Stimulated activated naive CD8-positive, alpha-beta T cell treated with anti-CD3 and anti-CD28 coated beads, Interleukin-15, amount 100 ng/mL, for 72 hours (primary cell): Measurements from ENCODE around the gene BRD9.
A peak's percentile ranks its signal among the peaks of the same experiment; 100 is the strongest.

Experiments
- ATAC-seq: fragments of 150-1000 bp; cut with Tn5 transposase; 2 replicates; pipeline ENCODE4 v1.10.0; 2021; ENCODE audit warnings: mild to moderate bottlenecking, moderate library complexity
- DNase-seq, 2 donors: peaks; one replicate each; pipeline ENCODE4 v3.0.0; 2021 to 2022
- H3K27ac Mint-ChIP-seq, 2 donors: one replicate each; pipeline ENCODE4 v1.8.0; 2022; ENCODE audit warnings: mild to moderate bottlenecking in 2 of 2, mixed read lengths in 2 of 2, moderate library complexity in 2 of 2
- H3K27me3 Mint-ChIP-seq: one replicate; pipeline ENCODE4 v1.8.0; 2022; ENCODE audit warnings: mixed read lengths
- H3K4me1 Mint-ChIP-seq: one replicate; pipeline ENCODE4 v1.8.0; 2022; ENCODE audit warnings: mild to moderate bottlenecking, mixed read lengths
- H3K4me3 Mint-ChIP-seq, 2 donors: one replicate each; pipeline ENCODE4 v1.8.0; 2022; ENCODE audit warnings: mild to moderate bottlenecking in 2 of 2, mixed read lengths in 2 of 2, moderate library complexity in 1 of 2
- H3K9me3 Mint-ChIP-seq, 2 donors: one replicate each; pipeline ENCODE4 v1.8.0; 2022; ENCODE audit warnings: mixed read lengths in 2 of 2

The BRD9 gene

DNA sequence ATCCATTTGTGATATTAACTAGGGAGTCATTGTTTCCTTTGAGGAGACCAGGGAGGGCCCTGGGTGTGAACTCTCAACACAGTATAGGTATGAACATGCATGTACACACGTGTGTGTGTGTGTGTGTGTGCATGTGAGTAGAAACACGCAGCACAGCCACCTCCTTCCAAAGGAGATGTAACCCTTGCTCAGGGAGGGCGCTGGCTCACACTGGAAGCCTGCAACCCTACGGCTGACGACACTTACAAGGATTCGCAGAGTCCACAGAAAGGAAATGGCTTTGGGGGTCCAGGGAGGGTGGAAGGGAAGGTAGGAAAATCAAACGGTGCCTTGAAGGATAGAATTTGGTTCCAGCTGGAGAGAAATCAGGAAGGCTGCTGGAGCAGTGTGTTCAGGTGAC, 22.0 kb upstream of the BRD9 start:
- DNase-seq, result no peak
- H3K27me3 Mint-ChIP-seq, result no peaks in the 10 kb centered on the region
- H3K4me1 Mint-ChIP-seq, result no peaks in the 10 kb centered on the region
- no peak for ATAC-seq
- no peak overlapping the region for H3K4me3 Mint-ChIP-seq
- H3K9me3 Mint-ChIP-seq, result no peaks in the 10 kb centered on the region
- no peak overlapping the region for H3K27ac Mint-ChIP-seq

DNA sequence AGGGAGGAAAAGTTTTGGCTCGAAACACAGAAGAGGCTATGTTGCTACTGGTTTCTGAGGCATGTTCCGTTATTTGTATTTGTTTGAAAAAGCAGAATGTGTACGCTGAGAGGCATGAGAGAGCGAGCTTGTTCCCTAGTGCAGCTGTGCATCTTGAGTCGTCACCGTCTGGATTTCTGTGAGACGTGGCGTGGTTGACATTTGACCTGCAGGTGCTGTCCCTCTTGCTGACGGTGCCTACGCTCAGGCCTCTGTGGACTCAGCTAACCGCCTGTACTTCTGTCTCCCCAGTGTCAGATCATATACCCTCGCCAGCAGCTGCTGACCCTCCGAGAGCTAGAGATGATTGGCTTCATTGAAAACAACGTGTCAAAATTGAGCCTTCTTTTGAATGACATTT, 21.6 kb upstream of the BRD9 start:
- Mint-ChIP-seq H3K4me1 (no peaks in the 10 kb centered on the region), H3K27me3 (no peaks in the 10 kb centered on the region)
- no peak for ATAC-seq

DNA sequence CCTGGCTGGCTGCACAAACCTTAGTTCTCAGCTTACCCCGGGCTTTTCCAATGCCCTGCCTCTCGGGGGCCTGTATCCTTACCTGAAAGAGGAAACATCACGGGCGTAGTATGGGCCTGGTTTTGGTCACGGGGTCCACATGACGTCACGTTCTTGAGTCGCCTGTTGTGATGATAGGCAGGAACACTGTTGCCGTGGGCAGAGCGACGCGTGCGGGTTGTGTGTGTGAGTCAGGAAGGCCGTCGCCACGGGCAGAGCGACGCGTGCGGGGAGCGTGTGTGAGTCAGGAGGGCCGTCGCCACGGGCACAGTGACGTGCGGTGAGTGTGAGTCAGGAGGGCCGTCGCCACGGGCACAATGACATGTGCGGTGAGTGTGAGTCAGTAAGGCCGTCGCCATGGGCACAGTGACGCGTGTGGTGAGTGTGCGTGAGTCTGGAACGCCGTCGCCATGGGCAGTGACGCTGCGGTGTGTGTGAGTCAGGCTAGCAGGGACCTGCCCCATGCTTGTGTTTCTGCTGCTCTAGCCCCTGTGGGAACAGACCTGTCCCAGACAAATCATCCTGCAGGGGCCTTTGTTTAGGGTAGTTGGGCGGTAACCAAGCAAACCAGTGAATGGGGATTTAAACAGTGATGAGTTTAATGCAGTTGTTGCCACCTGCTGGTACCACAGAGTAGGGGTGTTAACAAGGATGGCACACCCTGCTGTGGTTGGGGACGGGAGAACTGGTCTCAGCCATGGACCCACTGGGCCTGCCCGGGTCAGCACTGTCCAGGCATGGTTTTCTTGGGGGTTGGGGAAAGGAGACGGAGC, 19.9 kb upstream of the BRD9 start:
- DNase-seq, result peak in 1 of 2 donors; percentile 40
- no peak overlapping the region for H3K4me3 Mint-ChIP-seq
- H3K27ac Mint-ChIP-seq, result peak overlapping the region in 1 of 2 donors; percentile 89
- no peaks in the 10 kb centered on the region for H3K27me3 Mint-ChIP-seq
- H3K9me3 Mint-ChIP-seq, result no peaks in the 10 kb centered on the region
- peak; percentile 76 for ATAC-seq
- H3K4me1 Mint-ChIP-seq, result no peaks in the 10 kb centered on the region

More for the DNA sequence above, 21.6 kb upstream of the BRD9 start:
- DNase-seq, result no peak
- H3K9me3 Mint-ChIP-seq, result no peaks in the 10 kb centered on the region
- H3K4me3 Mint-ChIP-seq, result no peak overlapping the region
- H3K27ac Mint-ChIP-seq, result no peak overlapping the region

DNA sequence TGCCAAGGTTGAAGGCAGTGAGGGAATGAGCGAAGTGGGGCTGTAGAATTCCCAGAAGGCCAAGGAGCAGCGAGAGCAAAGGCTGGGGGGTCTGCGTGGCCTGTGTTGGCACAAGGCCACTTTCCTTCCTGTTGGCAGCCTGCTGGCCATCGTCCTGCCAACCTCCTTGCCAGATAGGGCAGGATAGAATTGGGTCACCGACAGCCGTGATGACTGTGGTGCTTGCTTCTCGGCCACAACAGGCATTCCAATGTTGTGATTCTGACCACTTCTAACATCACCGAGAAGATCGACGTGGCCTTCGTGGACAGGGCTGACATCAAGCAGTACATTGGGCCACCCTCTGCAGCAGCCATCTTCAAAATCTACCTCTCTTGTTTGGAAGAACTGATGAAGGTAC, 19.0 kb upstream of the BRD9 start:
- Mint-ChIP-seq H3K9me3 (no peaks in the 10 kb centered on the region), H3K4me3 (no peak overlapping the region), H3K4me1 (no peaks in the 10 kb centered on the region), H3K27me3 (no peaks in the 10 kb centered on the region), H3K27ac (no peak overlapping the region)
- no peak for ATAC-seq
- DNase-seq, result no peak

DNA sequence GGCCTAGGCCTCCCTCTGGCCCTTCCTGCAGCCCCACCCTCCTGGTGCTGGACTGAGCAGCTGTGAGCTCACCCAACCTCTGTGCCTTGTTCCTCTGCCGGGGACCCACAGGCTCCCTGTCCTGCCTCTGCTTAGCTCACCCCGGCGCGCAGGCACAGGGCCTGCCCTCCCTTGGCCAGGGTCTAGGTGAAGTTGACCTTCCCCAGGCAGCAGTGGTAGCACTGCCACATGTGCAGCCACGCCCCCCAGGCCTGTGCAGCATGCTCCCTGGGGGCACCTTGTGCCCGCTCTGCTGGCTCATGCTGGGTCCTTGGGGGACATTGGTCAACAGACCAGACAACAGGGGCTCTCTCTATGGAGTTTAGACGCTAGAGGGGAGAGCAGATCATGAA, 18.2 kb upstream of the BRD9 start:
- Mint-ChIP-seq H3K4me1 (no peaks in the 10 kb centered on the region), H3K27ac (no peak overlapping the region), H3K4me3 (no peak overlapping the region), H3K27me3 (no peaks in the 10 kb centered on the region), H3K9me3 (no peaks in the 10 kb centered on the region)
- no peak for DNase-seq
- ATAC-seq, result no peak

DNA sequence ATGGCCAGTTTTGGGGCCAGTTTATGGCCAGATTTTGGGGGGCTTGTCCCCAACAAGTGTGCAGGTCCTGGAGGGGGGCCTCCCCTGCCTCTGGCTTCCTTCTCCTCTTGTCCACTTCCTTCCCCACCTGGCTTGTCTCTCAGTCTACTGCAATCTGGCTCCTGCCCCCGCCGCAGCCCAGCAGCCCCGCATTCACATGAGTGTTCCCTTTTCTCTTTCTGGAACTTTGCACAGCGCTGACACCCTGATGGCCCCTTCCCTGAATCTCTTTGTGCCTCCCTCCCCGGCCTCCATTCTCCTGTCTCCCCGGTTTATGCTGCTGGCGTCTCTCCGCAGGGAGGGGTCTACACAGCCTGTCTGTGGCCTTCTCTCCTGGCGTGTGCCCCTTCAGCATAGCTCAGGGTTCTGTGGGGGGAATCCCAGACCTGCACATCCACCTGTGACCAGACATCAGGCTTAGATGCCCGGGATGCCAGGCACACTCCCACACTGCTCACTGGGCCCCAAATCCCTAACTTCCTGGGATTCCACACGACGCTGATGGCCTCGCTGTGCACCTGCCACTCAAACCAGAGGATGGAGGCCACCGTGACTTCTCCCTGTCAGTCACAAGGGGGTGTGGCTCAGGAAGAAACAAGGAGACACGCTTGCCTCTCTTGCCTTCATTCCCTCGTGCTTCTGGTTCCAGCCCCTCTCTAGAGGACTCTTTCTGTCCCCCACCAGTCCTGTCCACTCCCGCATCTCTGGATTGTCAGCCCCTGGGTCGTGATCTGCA, 17.6 kb upstream of the BRD9 start:
- DNase-seq (no peak), ATAC-seq (no peak)
- Mint-ChIP-seq H3K4me1 (no peaks in the 10 kb centered on the region), H3K27me3 (no peaks in the 10 kb centered on the region), H3K27ac (peak overlapping the region in 1 of 2 donors; percentile 75), H3K9me3 (no peaks in the 10 kb centered on the region), H3K4me3 (no peak overlapping the region)

DNA sequence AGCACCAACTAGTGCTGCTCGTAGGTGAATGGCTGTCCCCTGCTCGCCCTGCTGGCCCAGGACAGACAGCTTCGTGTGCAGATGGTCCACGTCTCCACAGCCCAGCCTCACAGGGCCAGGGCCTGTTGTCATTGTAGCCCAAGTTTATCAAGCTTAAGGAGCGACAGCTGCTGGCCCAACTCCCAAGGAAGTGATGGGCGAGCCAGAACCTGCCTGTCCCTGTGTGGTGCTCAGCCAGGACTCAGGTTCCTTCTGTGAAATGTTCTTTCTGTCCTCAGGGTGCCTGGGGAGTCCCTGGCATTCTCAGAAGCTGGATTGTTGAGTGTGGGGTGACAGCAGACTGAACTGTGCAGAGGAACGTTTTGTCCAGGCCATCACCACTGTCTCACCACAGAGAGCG, 16.5 kb upstream of the BRD9 start:
- DNase-seq (no peak), ATAC-seq (no peak)
- Mint-ChIP-seq H3K27me3 (no peaks in the 10 kb centered on the region), H3K9me3 (no peaks in the 10 kb centered on the region), H3K4me1 (no peaks in the 10 kb centered on the region), H3K27ac (no peak overlapping the region), H3K4me3 (no peak overlapping the region)

DNA sequence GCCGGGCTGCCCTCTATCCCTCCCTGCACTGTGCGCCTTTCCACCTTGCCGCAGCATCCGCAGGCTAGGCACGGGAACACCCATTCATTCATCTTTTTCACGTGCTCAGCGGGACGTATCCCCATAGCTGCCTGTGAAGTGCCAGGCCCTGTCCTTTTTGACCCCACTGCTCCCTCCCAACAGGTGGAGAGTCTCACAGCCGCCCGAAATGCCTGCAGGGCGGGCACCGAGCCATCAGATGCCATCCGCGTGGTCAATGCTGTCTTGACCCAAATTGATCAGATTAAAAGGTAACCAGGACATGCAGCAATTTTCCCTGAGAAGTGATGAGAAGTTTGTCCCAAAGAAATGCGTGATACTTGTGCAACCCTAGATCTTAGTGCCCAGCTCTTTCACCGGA, 15.6 kb upstream of the BRD9 start:
- ATAC-seq (no peak), DNase-seq (no peak)
- H3K4me1 Mint-ChIP-seq, result no peaks in the 10 kb centered on the region
- H3K4me3 Mint-ChIP-seq, result no peak overlapping the region
- H3K27me3 Mint-ChIP-seq, result no peaks in the 10 kb centered on the region
- H3K9me3 Mint-ChIP-seq, result no peaks in the 10 kb centered on the region
- no peak overlapping the region for H3K27ac Mint-ChIP-seq

DNA sequence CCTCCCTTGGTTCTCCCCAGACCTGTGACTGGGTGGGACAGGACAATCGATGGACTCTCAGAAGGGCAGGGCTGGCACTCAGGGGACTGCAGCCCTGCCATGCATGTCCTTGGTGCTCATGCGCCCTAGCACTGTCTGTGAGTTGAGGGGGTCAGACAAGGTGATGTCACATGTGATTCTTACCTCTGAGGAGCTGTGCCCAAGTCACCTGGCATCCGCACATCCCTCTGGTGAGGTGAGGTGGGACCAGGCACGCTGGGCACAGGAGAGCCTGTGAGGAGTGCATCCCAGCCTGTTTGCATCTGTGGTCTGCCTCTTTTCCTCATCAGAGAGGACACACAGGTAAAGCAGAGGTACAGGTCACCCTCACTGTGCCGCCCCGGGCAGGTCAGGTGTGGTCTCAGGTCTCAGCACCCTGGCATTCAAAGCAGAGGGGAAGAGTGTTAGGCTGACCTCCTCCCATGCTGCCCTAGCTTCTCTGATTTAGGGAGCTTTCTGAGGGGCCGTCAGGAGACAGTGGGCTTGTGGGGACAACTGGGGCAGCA, 14.8 kb upstream of the BRD9 start:
- DNase-seq (no peak), ATAC-seq (no peak)
- no peak overlapping the region for H3K4me3 Mint-ChIP-seq
- no peaks in the 10 kb centered on the region for H3K4me1 Mint-ChIP-seq
- no peaks in the 10 kb centered on the region for H3K27me3 Mint-ChIP-seq
- H3K27ac Mint-ChIP-seq, result no peak overlapping the region
- H3K9me3 Mint-ChIP-seq, result no peaks in the 10 kb centered on the region

DNA sequence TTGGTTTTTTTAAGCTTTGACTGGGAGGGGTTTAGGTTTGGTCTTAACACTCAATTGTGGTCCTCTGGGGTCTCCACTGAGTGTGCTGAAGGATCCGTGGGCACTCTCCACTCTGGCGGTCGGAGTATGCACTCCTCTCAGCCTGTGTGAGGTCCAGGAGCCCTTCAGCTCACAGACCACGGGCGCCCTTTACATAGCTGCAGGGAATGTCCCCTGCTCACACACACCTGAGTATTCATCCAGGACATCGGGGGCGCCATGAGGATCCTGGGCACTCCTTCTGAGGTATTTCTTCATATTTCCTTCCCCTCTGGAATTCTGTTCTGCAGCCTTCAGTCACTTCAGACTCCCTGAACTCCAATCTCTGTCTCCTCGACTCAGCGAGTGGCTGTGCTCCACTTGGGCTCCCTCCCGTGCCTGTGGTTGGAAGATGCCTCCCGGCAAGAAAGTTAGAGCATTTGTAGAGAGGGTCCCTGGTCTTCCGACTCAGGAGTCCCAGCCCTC, 12.6 kb upstream of the BRD9 start:
- ATAC-seq (no peak), DNase-seq (no peak)
- Mint-ChIP-seq H3K27me3 (no peaks in the 10 kb centered on the region), H3K9me3 (no peaks in the 10 kb centered on the region), H3K4me3 (no peak overlapping the region), H3K4me1 (no peaks in the 10 kb centered on the region), H3K27ac (no peak overlapping the region)

DNA sequence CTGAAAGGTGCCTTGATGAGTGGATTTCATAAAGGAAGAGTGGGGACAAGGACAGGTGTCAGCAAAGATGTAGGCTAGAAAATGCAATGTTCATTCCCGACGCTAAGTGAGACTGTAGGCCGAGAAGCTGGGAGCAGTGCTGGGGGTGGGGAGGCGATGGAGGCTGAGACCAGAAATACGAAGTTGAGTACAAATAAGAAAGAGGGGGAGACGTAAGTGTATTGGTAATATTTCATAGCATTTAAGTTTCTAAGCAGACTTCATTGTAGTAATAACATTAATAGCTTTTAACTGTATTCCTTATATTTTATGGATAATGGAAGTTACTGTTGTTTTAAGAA, 11.1 kb upstream of the BRD9 start:
- DNase-seq (no peak), ATAC-seq (no peak)
- H3K4me3 Mint-ChIP-seq, result no peak overlapping the region
- H3K27me3 Mint-ChIP-seq, result no peaks in the 10 kb centered on the region
- no peak overlapping the region for H3K27ac Mint-ChIP-seq
- no peaks in the 10 kb centered on the region for H3K4me1 Mint-ChIP-seq
- no peaks in the 10 kb centered on the region for H3K9me3 Mint-ChIP-seq

DNA sequence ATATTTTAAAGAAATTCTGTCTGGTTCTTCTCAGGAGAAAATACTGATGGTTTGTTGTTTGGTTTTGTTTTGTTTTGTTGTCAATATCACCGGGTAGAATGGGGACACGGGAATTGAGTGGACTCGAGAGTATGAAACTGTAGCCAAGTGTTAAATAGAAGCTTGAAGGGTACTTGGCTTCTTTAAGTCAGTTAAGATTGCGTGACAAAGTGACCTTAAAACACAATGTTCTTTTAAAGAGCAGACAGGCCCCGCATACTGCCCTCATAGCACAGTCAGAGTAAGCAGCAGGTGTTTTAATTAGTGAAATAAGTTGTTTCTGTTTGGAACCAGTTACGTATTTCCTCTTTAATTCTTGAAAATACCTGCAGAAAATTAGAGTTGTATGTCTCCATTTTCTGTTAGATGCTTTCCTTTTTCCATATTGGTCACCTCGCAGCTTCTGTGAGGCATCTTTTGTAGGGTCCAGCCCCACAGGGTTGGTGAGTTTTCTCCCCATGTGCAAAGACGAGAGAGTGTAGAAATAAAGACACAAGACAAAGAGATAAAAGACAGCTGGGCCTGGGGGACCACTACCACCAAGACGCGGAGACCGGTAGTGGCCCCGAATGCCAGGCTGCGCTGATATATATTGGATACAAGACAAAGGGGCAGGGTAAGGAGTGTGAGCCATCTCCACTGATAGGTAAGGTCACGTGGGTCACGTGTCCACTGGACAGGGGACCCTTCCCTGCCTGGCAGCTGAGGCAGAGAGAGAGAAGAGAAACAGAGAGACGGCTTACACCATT, 9.7 kb upstream of the BRD9 start:
- Mint-ChIP-seq H3K4me1 (no peaks in the 10 kb centered on the region), H3K9me3 (no peaks in the 10 kb centered on the region), H3K27ac (peak overlapping the region in 1 of 2 donors; percentile 13), H3K27me3 (no peaks in the 10 kb centered on the region), H3K4me3 (no peak overlapping the region)
- DNase-seq, result no peak
- ATAC-seq, result no peak

DNA sequence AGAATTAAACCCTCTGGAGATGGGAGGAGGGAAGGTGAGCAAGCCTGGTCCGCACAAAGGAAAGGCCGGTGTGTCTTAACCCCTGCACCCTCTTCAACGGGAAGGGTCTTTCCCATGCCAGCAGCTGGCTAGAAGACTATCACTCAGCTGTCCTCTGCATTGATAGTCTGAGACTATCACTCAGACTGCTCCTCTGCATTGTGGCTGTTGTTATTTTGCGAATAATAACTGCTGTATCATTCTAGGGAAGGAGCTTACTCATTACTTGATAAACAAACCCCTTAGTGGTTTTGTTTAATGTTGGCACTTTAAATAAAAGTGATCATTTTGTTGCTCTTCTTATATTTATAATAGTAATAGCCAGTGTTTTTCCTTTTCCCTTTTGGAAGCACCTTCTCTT, 8.2 kb upstream of the BRD9 start:
- Mint-ChIP-seq H3K4me1 (no peaks in the 10 kb centered on the region), H3K9me3 (no peaks in the 10 kb centered on the region), H3K4me3 (no peak overlapping the region), H3K27ac (peak overlapping the region in 1 of 2 donors; percentile 53), H3K27me3 (no peaks in the 10 kb centered on the region)
- ATAC-seq (no peak), DNase-seq (no peak)

DNA sequence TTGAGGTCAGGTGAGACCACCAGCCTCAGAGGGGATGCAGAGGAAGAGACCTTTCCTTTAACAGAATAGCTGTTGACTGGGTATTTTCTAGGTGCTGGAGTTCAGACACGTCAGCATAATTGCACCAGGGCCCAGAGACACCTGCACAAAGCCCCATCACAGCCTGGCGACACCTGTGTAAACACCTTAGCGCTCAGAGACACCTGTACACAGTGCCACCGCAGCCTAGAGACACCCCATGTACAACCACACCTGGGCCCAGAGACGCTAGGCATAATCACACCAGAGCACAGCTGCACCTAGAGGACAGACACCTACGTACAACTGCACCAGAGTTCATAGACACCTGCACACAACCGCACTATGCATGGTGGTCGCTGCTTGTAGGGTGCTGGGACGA, 1.1 kb upstream of the BRD9 start:
- DNase-seq (no peak), ATAC-seq (no peak)
- peak overlapping the region in 1 of 2 donors; percentile 93 for H3K27ac Mint-ChIP-seq
- no peaks in the 10 kb centered on the region for H3K27me3 Mint-ChIP-seq
- peaks cover 35% of the 10 kb centered on the region for H3K4me1 Mint-ChIP-seq
- peak overlapping the region; percentile 74 to 81 for H3K4me3 Mint-ChIP-seq
- no peaks in the 10 kb centered on the region for H3K9me3 Mint-ChIP-seq

DNA sequence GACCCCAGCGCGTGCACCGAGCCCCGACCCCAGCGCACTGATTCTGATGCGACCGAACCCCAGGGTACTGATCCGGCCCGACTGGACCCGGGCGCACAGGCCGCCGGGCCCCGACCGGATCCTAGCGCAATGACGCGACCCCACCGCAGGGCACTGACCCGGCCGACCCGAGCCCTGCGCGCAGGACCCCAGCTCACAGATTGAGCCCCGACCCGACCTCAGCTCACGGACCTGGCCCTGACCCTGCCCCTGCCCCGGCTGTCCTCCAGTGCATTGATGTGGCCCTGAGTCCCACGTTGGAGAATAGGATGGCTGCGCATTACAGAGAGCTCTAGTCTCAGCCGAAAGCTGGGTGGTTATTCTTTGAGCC, 521 bp upstream of the BRD9 start:
- Mint-ChIP-seq H3K9me3 (no peaks in the 10 kb centered on the region), H3K4me3 (peak overlapping the region; percentile 74 to 81), H3K27me3 (no peaks in the 10 kb centered on the region), H3K4me1 (peaks cover 38% of the 10 kb centered on the region), H3K27ac (peak overlapping the region in 1 of 2 donors; percentile 93)
- DNase-seq (no peak), ATAC-seq (peak; percentile 54)
